ENCODE results near the gene SMLR1. TPM values are rescaled to one million over a fixed set of nuclear protein-coding genes. Genes with fewer than 3 reads are reported as not detected.
A peak's percentile ranks its signal among the peaks of the same experiment; 100 is the strongest.

SMLR1 gene
- total RNA-seq, 1 donor, result not detected

DNA sequence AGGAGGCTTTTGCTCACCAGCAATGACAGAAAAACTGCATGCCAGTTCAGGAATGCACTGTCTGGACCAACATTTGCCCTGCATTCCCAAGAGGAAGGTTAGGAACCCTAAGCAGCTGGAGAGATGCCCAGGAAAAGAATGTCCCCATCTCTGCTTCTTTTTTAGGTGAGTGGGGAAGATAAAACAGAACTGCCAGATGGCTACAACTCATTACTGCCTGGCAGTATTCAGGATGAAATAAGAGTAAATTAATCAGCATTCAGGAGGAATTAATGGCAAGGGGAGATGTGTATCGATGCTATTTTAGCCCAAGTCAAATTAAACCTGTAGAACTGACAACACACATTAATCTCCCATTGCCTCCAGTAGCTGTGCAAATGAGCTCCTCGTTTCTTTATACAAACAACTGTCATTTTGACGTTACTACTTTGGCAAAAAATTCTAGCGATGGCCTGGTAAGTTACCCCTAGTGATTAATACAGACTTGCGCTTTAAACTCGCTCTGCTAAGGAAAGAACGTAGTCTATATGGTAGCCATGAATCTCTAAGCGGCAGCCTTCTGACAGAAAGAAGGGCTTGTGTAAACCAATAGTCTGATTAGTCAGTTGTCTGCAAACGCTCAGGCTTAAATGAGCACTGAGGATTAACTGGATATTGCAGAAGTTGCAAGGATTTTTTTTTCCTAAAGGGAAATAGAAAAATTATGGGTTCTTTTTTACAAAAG lies 16.7 kb upstream of the SMLR1 start:
- DNase-seq (ENCODE audit: low read depth), result peak; percentile 19
- TF ChIP-seq, protein P1, sequence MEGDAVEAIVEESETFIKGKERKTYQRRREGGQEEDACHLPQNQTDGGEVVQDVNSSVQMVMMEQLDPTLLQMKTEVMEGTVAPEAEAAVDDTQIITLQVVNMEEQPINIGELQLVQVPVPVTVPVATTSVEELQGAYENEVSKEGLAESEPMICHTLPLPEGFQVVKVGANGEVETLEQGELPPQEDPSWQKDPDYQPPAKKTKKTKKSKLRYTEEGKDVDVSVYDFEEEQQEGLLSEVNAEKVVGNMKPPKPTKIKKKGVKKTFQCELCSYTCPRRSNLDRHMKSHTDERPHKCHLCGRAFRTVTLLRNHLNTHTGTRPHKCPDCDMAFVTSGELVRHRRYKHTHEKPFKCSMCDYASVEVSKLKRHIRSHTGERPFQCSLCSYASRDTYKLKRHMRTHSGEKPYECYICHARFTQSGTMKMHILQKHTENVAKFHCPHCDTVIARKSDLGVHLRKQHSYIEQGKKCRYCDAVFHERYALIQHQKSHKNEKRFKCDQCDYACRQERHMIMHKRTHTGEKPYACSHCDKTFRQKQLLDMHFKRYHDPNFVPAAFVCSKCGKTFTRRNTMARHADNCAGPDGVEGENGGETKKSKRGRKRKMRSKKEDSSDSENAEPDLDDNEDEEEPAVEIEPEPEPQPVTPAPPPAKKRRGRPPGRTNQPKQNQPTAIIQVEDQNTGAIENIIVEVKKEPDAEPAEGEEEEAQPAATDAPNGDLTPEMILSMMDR (IDR thresholded peaks at IDR 0.05; ENCODE audit: insufficient read depth, low read length), result no peak
- H3K4me3 ChIP-seq (ENCODE audit: low read depth, low read length), result no peak overlapping the region

DNA sequence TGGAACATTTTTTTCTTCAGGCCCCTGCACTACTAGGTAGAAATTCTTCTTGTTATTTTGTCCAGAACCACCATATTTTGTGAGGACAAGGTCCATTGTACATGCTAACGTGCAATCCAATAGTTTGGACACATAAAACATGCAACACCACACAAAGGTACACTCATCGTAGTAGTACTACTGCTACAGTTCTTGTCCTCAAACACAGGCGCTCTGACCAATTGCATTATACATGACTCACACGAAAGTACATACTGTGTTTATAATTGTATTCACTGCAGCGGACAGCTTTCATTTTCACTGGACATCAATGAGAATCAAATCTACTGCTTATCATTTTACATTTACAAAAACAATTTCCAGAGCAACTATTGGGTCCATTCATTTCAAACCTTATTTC lies 15.3 kb upstream of the SMLR1 start:
- TF ChIP-seq, protein P1 (IDR thresholded peaks at IDR 0.05; ENCODE audit: insufficient read depth, low read length), result no peak
- H3K4me3 ChIP-seq (ENCODE audit: low read depth, low read length), result no peak overlapping the region
- no peak for DNase-seq (ENCODE audit: low read depth)

DNA sequence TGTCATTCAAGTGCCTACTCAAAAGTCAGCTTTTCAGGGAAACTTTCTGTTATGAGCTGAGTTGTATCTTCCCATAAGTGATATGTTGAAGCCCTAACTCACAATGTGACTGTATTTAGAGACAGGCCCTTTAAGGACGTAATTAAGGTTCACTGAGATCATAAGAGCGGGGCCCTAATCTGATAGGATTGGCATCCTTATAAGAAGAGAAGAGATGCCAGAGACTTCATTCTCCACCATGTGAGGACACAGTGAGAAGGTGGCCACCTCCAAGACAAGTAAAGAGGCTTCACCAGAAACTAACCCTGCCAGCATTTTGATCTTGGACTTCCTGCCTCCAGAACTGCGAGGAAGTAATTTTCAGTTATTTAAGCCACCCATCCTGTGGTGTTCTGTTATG lies 12.7 kb upstream of the SMLR1 start:
- H3K4me3 ChIP-seq (ENCODE audit: low read depth, low read length), result no peak overlapping the region
- TF ChIP-seq, protein P1 (IDR thresholded peaks at IDR 0.05; ENCODE audit: insufficient read depth, low read length), result no peak
- no peak for DNase-seq (ENCODE audit: low read depth)

DNA sequence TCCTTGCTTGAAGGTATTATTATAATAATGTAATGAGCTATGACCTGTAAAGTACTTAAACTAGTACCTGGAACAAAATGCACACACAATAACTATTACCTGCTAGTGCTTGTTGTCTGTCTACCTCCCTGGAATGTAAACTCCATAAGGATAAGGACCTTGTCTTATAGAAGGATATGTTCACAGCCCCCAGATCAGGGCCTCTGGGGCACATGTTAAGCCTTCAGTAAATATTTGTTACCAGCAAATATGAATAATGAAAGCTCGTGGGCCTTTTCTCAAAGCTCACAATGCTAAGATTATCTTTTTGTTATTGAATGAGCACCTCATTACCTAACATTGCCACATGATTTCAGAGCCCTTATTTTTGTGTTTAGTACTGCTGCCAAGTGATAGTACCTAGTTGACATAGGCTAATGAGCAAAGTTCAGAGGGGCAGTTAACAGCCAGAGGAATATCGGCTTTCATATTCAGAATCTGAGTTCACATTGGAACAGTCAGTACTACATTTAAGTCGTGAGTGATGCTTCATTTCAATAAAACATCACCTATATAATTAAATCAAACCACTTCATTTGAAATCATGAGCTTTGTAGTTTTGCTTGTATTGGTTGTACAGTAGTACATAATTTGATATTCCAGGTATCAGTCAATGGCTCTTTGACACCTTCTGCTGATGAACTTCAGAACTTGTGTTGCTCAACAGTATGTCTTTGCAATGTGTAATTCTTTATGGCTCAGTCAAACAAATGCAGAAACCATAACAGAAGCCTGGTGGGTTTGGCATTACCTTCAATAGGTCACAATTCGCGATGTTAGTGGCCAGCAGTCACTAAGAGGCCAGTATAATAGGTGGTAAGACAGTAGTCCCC lies 11.8 kb upstream of the SMLR1 start:
- TF ChIP-seq, protein P1 (IDR thresholded peaks at IDR 0.05; ENCODE audit: insufficient read depth, low read length), result no peak
- DNase-seq (ENCODE audit: low read depth), result no peak
- no peak overlapping the region for H3K4me3 ChIP-seq (ENCODE audit: low read depth, low read length)

DNA sequence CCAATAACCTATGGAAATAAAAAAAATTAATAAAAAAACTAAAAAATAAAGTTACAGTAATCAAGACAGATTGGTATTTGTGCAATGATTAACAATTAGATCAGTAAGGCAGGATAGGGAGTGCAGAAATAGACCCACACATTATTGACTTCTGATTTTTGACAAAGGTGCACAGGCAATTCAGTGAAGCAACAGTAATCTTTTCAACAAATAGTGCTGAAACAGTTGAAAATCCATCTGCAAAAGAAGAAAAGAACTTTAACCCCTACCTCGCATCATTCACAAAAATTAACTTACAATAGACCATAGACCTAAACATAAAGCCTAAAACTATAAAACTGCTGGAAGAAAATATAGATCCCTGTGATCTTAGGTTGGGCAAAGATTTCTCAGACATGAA lies 4.5 kb upstream of the SMLR1 start:
- TF ChIP-seq, protein P1 (IDR thresholded peaks at IDR 0.05; ENCODE audit: insufficient read depth, low read length), result no peak
- no peak for DNase-seq (ENCODE audit: low read depth)
- H3K4me3 ChIP-seq (ENCODE audit: low read depth, low read length), result no peak overlapping the region

DNA sequence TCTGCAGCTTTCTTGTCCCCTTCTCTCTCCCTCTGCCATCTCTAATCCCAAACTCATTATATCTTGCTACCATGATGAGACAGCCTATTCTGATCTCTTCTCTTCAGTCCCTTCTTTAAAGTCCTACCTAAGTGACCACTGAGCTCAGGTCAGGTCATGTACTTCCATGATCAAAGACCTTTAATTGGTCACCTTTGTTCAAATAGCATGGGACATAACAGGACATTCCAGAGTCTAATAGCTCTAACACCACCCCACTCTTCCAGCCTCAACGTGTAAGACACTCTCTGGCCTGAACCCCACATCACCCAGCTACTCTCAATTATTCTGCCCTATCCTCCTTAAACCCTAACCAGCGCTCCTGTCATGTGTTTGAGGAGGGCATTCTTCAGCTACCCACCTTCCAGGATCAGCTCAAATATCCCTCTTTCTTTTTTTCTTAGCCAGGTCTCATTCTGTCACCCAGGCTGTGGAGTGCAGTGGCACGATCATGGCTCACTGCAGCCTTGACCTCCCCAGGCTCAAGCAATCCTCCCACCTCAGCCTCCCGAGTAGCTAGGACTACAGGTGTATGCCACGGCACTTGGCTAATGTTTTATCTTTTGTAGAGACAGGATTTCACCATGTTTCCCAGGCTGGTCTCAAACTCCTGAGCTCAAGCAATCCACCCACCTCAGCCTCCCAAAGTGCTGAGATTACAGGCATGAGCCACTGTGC lies 2.1 kb upstream of the SMLR1 start:
- no peak for DNase-seq (ENCODE audit: low read depth)

More for the DNA sequence above, 2.1 kb upstream of the SMLR1 start:
- TF ChIP-seq, protein P1 (IDR thresholded peaks at IDR 0.05; ENCODE audit: insufficient read depth, low read length), result no peak
- H3K4me3 ChIP-seq (ENCODE audit: low read depth, low read length), result no peak overlapping the region

Measured in fibroblast of the aortic adventitia (primary cell).